GM12875 (cell line): ENCODE results near the gene BNC2.
"Not testable (repeated sequence)": the region's sequence is repeated elsewhere in the genome, so short reads cannot be mapped to it uniquely, and the experiment has no call there.

Experiments used
- H3K4me3 ChIP-seq: one replicate; pipeline ENCODE4 v1.5.1; 2011; ENCODE audit warnings: low read depth, low read length, control low read depth
- TF ChIP-seq, protein P1 (sequence below): IDR thresholded peaks from 2 replicates; pipeline ENCODE4 v1.5.1; 2011; ENCODE audit warnings: low read depth, mild to moderate bottlenecking, control low read depth, inconsistent platforms, low read length, moderate library complexity, borderline replicate concordance; ENCODE audit not compliant: insufficient read depth

The BNC2 gene

DNA sequence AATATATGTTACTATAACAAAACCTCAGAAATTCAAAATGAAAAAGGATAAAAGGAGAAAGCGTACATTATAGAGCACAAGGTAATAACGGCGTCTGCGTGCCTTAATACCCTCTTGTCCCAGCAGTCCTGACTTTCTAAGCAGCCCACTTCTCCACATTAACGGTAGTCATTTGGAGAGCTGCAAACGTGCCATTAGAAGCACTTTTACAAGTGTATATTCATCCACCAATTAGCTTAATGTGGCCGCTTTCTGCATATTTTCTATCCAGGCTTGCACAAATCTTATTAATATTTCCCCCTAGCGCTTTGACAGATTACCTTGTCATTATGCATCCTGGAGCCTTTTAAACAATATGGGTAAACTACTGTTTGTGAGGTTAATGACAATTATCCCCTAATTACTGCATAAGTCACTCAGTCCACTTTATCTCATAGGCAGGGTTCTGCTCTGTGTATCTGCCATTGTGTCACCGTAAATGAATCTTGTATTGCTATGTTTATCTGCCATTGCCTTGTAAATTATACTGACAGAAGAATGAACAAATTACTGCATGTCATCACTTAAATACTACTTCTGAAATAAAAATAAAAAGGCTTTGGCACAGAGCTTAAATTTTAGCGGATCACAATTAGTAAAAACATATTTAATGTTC is 421.3 kb downstream of the BNC2 start:
- TF ChIP-seq, protein P1, sequence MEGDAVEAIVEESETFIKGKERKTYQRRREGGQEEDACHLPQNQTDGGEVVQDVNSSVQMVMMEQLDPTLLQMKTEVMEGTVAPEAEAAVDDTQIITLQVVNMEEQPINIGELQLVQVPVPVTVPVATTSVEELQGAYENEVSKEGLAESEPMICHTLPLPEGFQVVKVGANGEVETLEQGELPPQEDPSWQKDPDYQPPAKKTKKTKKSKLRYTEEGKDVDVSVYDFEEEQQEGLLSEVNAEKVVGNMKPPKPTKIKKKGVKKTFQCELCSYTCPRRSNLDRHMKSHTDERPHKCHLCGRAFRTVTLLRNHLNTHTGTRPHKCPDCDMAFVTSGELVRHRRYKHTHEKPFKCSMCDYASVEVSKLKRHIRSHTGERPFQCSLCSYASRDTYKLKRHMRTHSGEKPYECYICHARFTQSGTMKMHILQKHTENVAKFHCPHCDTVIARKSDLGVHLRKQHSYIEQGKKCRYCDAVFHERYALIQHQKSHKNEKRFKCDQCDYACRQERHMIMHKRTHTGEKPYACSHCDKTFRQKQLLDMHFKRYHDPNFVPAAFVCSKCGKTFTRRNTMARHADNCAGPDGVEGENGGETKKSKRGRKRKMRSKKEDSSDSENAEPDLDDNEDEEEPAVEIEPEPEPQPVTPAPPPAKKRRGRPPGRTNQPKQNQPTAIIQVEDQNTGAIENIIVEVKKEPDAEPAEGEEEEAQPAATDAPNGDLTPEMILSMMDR = no peak
- no peak overlapping the region for H3K4me3 ChIP-seq

DNA sequence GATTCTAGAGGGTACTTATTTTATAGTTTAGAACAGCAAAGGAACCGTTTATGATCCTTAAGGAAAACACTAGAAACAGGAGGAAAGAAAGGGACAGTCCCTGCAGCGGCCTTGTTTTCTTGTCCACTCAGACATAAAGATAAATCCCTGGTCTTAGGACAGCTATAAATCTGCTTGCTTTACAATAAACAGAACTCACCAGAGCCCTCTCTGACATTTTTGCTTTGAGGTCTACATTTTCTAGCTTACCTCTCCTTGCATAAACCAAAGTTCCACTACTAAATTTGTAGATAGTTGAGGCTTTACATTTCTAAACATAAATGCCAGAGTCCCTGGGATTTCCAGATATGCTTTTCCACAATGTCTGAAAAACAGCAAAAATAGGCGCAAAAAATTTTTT is 422.5 kb downstream of the BNC2 start:
- TF ChIP-seq, protein P1 = no peak
- no peak overlapping the region for H3K4me3 ChIP-seq

GRCh38 chr9:16446636-16447035 is 423.8 kb downstream of the BNC2 start:
- H3K4me3 ChIP-seq = no peak overlapping the region

GRCh38 chr9:16445141-16445920 is 425.1 kb downstream of the BNC2 start:
- TF ChIP-seq, protein P1 = no peak
- H3K4me3 ChIP-seq = no peak overlapping the region

More at GRCh38 chr9:16446636-16447035, 423.8 kb downstream of the BNC2 start:
- TF ChIP-seq, protein P1 = no peak

DNA sequence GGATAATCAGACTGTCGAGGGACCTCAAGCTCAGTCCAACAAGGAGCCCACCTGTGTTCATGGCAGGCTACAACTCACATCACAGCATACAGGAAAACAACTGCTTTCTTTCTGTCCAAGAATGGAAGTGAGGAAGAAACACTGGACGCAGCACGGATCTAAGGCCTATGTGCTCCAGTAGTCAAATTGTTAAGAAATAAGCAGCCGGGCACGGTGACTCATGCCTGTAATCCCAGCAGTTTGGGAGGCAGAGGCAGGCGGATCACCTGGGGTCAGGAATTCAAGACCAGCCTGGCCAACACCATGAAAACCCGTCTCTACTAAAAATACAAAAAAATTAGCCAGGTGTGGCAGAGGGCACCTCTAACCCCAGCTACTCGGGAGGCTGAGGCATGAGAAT is 427.8 kb downstream of the BNC2 start:
- H3K4me3 ChIP-seq = no peak overlapping the region
- TF ChIP-seq, protein P1 = no peak

- no peak overlapping the region for H3K4me3 ChIP-seq
- TF ChIP-seq, protein P1 = no peak
Measured at GRCh38 chr9:16441791-16442190, 428.7 kb downstream of the BNC2 start.

- not testable (repeated sequence) for H3K4me3 ChIP-seq
Measured at GRCh38 chr9:16438831-16439230, 431.6 kb downstream of the BNC2 start.
